Skeletal muscle tissue (tissue), 4 donors: ENCODE data around the gene LRRTM4. TPM values are rescaled to one million over a fixed set of nuclear protein-coding genes. Genes with fewer than 3 reads are reported as not detected.

ENCODE experiments used
- H3K27ac ChIP-seq: one replicate; pipeline ENCODE4 v1.7.0; 2013; ENCODE audit warnings: mild to moderate bottlenecking, low read depth, low read length, inconsistent platforms
- H3K27me3 ChIP-seq, 3 donors: one replicate each; pipeline ENCODE4 v1.7.0; 2013; ENCODE audit warnings: low read length in 3 of 3; ENCODE audit not compliant: control insufficient read depth in 3 of 3, insufficient read depth in 3 of 3
- H3K36me3 ChIP-seq, 3 donors: one replicate each; pipeline ENCODE4 v1.7.0; 2013; ENCODE audit warnings: low read length in 3 of 3; ENCODE audit not compliant: control insufficient read depth in 3 of 3, insufficient read depth in 3 of 3
- H3K4me1 ChIP-seq, 3 donors: one replicate each; pipeline ENCODE4 v1.7.0; 2013; ENCODE audit warnings: low read length in 3 of 3, mild to moderate bottlenecking in 3 of 3; ENCODE audit not compliant: control insufficient read depth in 3 of 3, insufficient read depth in 3 of 3
- H3K4me3 ChIP-seq, 3 donors: one replicate each; pipeline ENCODE4 v1.7.0; 2013; ENCODE audit warnings: low read length in 3 of 3
- H3K9ac ChIP-seq, 3 donors: one replicate each; pipeline ENCODE4 v1.7.0; 2013; ENCODE audit warnings: low read length in 3 of 3, mild to moderate bottlenecking in 3 of 3, moderate library complexity in 2 of 3, low read depth in 1 of 3
- H3K9me3 ChIP-seq, 3 donors: one replicate each; pipeline ENCODE4 v1.7.0; 2013; ENCODE audit warnings: low read length in 3 of 3; ENCODE audit not compliant: control insufficient read depth in 3 of 3
- total RNA-seq: library from RNA; depleted of rRNA; stranded (reverse); fragments of >200 nt; gene quantifications from one replicate; pipeline ENCODE4 v1.2.3, GENCODE V29; 2014
- donor health status: Osteomylitis.

LRRTM4 gene
- total RNA-seq, 1 donor from 2014 or later = 1.6 TPM

DNA sequence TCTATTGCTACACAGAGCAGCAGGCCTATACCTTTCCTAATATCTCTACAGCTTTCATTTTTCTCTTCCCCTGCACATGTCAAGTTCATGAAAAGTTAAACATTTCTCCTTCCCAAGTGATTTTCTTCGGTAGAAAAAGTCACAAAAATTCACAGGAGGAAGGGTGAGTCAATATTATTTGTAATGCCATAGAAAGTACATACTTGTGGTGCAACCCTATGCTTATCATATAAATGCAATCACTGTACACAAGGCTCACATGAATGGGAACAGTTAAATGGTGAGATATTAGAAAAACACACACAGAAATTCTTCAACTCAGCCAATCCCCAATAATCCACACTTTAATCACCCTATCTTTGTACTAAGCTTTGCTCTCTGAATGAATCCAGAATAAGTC is 651.6 kb downstream of the LRRTM4 start:
- Histone ChIP-seq H3K9ac (no peak overlapping the region), H3K27me3 (no peaks in the 10 kb centered on the region), H3K27ac (no peak overlapping the region), H3K36me3 (no peaks in the 10 kb centered on the region), H3K4me1 (no peaks in the 10 kb centered on the region), H3K9me3 (no peaks in the 10 kb centered on the region), H3K4me3 (no peak overlapping the region)

DNA sequence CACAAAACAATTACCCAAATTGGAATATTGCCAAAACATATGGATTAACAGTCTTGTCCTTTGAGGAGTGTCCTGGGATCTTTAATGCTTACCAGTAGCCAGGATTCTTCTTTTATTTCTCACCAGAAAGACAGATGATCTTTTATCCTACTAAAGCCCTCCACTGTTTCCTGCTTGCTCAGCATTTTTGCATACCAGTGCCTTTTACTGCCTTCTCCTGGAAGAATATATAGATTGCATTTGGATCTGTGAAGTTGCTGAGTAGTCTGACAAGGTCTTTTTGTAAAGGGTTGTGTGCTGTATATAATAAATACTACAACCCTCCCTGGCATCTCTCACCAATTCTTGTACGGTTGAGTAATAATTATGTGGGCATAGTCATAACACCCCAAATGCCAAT is 652.2 kb downstream of the LRRTM4 start:
- H3K27ac ChIP-seq = no peak overlapping the region
- no peaks in the 10 kb centered on the region for H3K27me3 ChIP-seq
- H3K9ac ChIP-seq = no peak overlapping the region
- no peaks in the 10 kb centered on the region for H3K4me1 ChIP-seq
- no peak overlapping the region for H3K4me3 ChIP-seq
- no peaks in the 10 kb centered on the region for H3K9me3 ChIP-seq
- H3K36me3 ChIP-seq = no peaks in the 10 kb centered on the region

DNA sequence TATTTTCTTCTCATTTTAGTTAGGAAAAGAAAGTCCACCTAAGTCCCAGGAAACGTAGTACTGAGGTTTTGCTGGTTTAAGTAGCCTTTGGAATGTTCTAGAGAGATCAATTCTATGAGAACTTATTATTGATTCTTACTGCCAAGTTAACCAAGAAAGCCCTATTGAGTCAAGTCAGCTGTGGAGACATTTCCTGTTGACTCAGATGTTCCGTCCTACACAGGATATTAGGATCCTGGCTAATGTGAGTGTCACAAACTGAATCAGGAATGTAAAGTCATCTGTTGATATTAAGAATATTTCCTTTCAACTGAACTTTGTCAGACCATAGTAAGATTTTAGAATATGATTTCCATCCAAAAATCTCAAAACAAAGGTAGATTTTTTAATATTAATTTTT is 654.3 kb downstream of the LRRTM4 start:
- H3K27me3 ChIP-seq = no peaks in the 10 kb centered on the region
- H3K27ac ChIP-seq = no peak overlapping the region
- H3K4me1 ChIP-seq = no peaks in the 10 kb centered on the region
- H3K4me3 ChIP-seq = no peak overlapping the region
- H3K9me3 ChIP-seq = no peaks in the 10 kb centered on the region
- H3K9ac ChIP-seq = no peak overlapping the region
- H3K36me3 ChIP-seq = no peaks in the 10 kb centered on the region

- Histone ChIP-seq H3K4me1 (no peaks in the 10 kb centered on the region), H3K36me3 (no peaks in the 10 kb centered on the region), H3K27me3 (no peaks in the 10 kb centered on the region), H3K9ac (no peak overlapping the region), H3K27ac (no peak overlapping the region), H3K9me3 (no peaks in the 10 kb centered on the region), H3K4me3 (no peak overlapping the region)
Observed at GRCh38 chr2:76866464-76866863, 655.7 kb downstream of the LRRTM4 start.

DNA sequence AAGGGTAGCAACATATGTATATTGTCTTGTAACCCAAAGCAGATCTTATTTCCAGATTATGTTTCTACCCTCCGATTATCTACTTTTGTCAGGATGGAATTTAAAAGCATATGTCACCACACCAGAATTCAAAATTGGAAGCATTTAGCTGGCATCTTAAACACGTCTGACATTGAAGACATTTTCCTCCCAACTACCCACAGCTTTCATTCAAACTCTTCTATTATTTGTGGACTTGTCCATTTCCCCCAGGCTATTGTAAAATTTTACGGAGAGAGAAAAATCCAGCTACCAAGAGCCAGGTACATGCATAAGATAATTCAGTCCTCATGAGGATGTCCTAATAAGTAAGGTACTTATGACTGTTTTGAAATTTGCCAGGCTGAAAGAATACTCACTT is 659.3 kb downstream of the LRRTM4 start:
- no peak overlapping the region for H3K27ac ChIP-seq
- H3K9me3 ChIP-seq = no peaks in the 10 kb centered on the region
- H3K4me3 ChIP-seq = no peak overlapping the region
- H3K4me1 ChIP-seq = no peaks in the 10 kb centered on the region
- H3K27me3 ChIP-seq = no peaks in the 10 kb centered on the region
- H3K36me3 ChIP-seq = no peaks in the 10 kb centered on the region
- no peak overlapping the region for H3K9ac ChIP-seq

- no peaks in the 10 kb centered on the region for H3K27me3 ChIP-seq
- H3K36me3 ChIP-seq = no peaks in the 10 kb centered on the region
Observed at GRCh38 chr2:76861708-76862107, 660.5 kb downstream of the LRRTM4 start.

GRCh38 chr2:76851000-76851399 is 671.2 kb downstream of the LRRTM4 start:
- Histone ChIP-seq H3K4me3 (no peak overlapping the region), H3K27me3 (no peaks in the 10 kb centered on the region), H3K36me3 (no peaks in the 10 kb centered on the region), H3K9me3 (no peaks in the 10 kb centered on the region), H3K27ac (no peak overlapping the region), H3K4me1 (no peaks in the 10 kb centered on the region), H3K9ac (no peak overlapping the region)

More at GRCh38 chr2:76861708-76862107, 660.5 kb downstream of the LRRTM4 start:
- Histone ChIP-seq H3K4me3 (no peak overlapping the region), H3K4me1 (no peaks in the 10 kb centered on the region), H3K27ac (no peak overlapping the region), H3K9ac (no peak overlapping the region), H3K9me3 (no peaks in the 10 kb centered on the region)

- H3K9ac ChIP-seq = no peak overlapping the region
Observed at GRCh38 chr2:76849086-76849485, 673.1 kb downstream of the LRRTM4 start.

GRCh38 chr2:76839826-76840225 is 682.4 kb downstream of the LRRTM4 start:
- Histone ChIP-seq H3K27ac (no peak overlapping the region), H3K4me1 (no peaks in the 10 kb centered on the region), H3K4me3 (no peak overlapping the region), H3K9ac (no peak overlapping the region), H3K9me3 (no peaks in the 10 kb centered on the region), H3K27me3 (no peaks in the 10 kb centered on the region), H3K36me3 (no peaks in the 10 kb centered on the region)

More at GRCh38 chr2:76849086-76849485, 673.1 kb downstream of the LRRTM4 start:
- Histone ChIP-seq H3K4me3 (no peak overlapping the region), H3K4me1 (no peaks in the 10 kb centered on the region), H3K9me3 (no peaks in the 10 kb centered on the region), H3K27ac (no peak overlapping the region), H3K36me3 (no peaks in the 10 kb centered on the region), H3K27me3 (no peaks in the 10 kb centered on the region)

DNA sequence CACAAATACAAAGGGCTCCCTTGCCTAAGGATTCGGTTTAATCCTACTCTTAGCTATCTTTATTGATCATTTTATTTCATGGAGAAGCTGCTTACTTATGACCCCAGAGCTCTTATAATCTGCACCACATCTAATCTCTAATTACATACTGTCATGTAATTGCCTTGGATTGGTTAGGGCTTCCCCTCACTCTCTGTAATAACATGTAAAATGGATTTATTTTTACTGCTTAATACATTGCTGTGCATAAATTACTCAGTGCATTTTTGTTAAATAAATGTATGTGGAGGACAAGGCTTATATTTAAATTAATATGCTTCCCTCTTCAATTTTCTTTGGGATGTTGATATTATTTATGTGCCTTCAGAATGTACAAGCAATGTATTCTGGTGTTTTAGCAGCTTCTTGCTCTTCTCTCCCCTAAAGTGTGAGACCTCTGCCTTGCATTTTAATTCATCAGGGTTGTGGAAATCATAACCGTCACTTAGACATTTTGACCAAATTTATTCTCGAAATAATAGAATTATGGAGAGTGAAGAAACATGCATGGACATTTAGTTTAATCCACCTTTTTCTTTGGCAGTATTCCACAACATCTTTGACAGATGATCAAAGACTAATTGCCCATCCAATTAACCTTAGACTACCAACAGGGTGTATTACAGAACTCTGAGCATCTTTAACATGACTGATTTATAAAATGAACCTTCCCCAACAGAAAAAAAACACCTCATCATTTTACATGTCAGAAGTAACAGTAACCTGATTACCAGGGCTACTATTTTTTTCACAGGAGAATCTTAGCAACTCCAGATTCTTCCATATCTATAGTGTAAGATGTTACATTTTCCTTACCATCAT is 692.6 kb downstream of the LRRTM4 start:
- no peaks in the 10 kb centered on the region for H3K36me3 ChIP-seq

More for the DNA sequence above, 692.6 kb downstream of the LRRTM4 start:
- Histone ChIP-seq H3K9me3 (no peaks in the 10 kb centered on the region), H3K4me1 (no peaks in the 10 kb centered on the region), H3K4me3 (no peak overlapping the region), H3K9ac (no peak overlapping the region), H3K27ac (no peak overlapping the region), H3K27me3 (no peaks in the 10 kb centered on the region)
